GM20431 (cell line): ENCODE measurements around the gene GRM8.

Source experiments
- in situ Hi-C: fragments of 300-500 bp; cut with MseI, MboI; formaldehyde crosslinking; loops from one replicate; pipeline ENCODE4 v1.15.0; 2020; ENCODE audit warnings: low sequenced_read_pairs; ENCODE audit not compliant: unreplicated experiment

The GRM8 gene

GRCh38 chr7:127252778-127253280 lies at the start of gene GRM8:
Gene GRM8 (minus strand): TSS chr7:127252941.
- in situ Hi-C loops = no loop called here

GRCh38 chr7:127290801-127291361 lies 38.1 kb upstream of the GRM8 start:
- in situ Hi-C loops = no loop called here

GRCh38 chr7:127290116-127290655 lies 37.4 kb upstream of the GRM8 start:
- in situ Hi-C loops = no loop called here

- in situ Hi-C loops = no loop called here
Observed at GRCh38 chr7:127287133-127287532, 34.4 kb upstream of the GRM8 start.

- in situ Hi-C loops = no loop called here
Observed at GRCh38 chr7:127270093-127270492, 17.4 kb upstream of the GRM8 start.

GRCh38 chr7:127266047-127266446 lies 13.3 kb upstream of the GRM8 start:
- in situ Hi-C loops = no loop called here

GRCh38 chr7:127264219-127264618 lies 11.5 kb upstream of the GRM8 start:
- in situ Hi-C loops = no loop called here

GRCh38 chr7:127258111-127258510 lies 5.4 kb upstream of the GRM8 start:
- in situ Hi-C loops = no loop called here

GRCh38 chr7:127257086-127257485 lies 4.3 kb upstream of the GRM8 start:
- in situ Hi-C loops = no loop called here

GRCh38 chr7:127256041-127256725 lies 3.4 kb upstream of the GRM8 start:
- in situ Hi-C loops = no loop called here

- in situ Hi-C loops = no loop called here
Observed at GRCh38 chr7:127254163-127254684, 1.5 kb upstream of the GRM8 start.

GRCh38 chr7:127253281-127254162 lies 781 bp upstream of the GRM8 start:
- in situ Hi-C loops = no loop called here

- in situ Hi-C loops = no loop called here
Observed at GRCh38 chr7:127252377-127252713, 396 bp downstream of the GRM8 start.

- in situ Hi-C loops = no loop called here
Observed at GRCh38 chr7:127251465-127252376, 1.0 kb downstream of the GRM8 start.

GRCh38 chr7:127251036-127251464 lies 1.7 kb downstream of the GRM8 start:
- in situ Hi-C loops = no loop called here

- in situ Hi-C loops = no loop called here
Observed at GRCh38 chr7:127250312-127251035, 2.3 kb downstream of the GRM8 start.

- in situ Hi-C loops = no loop called here
Observed at GRCh38 chr7:127245607-127246006, 7.1 kb downstream of the GRM8 start.

- in situ Hi-C loops = no loop called here
Observed at GRCh38 chr7:127245002-127245401, 7.7 kb downstream of the GRM8 start.

GRCh38 chr7:127239814-127240213 lies 12.9 kb downstream of the GRM8 start:
- in situ Hi-C loops = no loop called here
